Activated T-cell treated with anti-CD3 and anti-CD28 coated beads, Interleukin-2, amount 50 U/mL, for 4 hours (primary cell): Measurements from ENCODE around the gene MAD1L1. TPM values are rescaled to one million over a fixed set of nuclear protein-coding genes. Genes with fewer than 3 reads are reported as not detected.
"Not testable (repeated sequence)": the region's sequence is repeated elsewhere in the genome, so short reads cannot be mapped to it uniquely, and the experiment has no call there.

Source experiments
- ATAC-seq, 2 donors: fragments of 200-7000 bp; cut with Tn5 transposase; one replicate each; pipeline ENCODE4 v1.10.0; 2021
- DNase-seq: peaks from one replicate; pipeline ENCODE4 v3.0.0-alpha.2; 2020
- H3K27me3 Mint-ChIP-seq: one replicate; pipeline ENCODE4 v1.8.0; 2021; ENCODE audit warnings: low read depth, mixed read lengths
- H3K36me3 Mint-ChIP-seq: one replicate; pipeline ENCODE4 v1.8.0; 2022; ENCODE audit warnings: mixed read lengths; ENCODE audit not compliant: insufficient read depth
- H3K4me1 Mint-ChIP-seq: one replicate; pipeline ENCODE4 v1.8.0; 2021; ENCODE audit warnings: low read depth, mixed read lengths
- H3K4me3 Mint-ChIP-seq: one replicate; pipeline ENCODE4 v1.8.0; 2021; ENCODE audit warnings: mild to moderate bottlenecking, moderate library complexity, mixed read lengths
- H3K9me3 Mint-ChIP-seq: one replicate; pipeline ENCODE4 v1.8.0; 2021; ENCODE audit warnings: mixed read lengths
- total RNA-seq, 3 donors: library from RNA; stranded (reverse); gene quantifications; one replicate each; pipeline ENCODE4 v1.2.1, GENCODE V29; 2021

Gene MAD1L1
- total RNA-seq, 3 donors from 2014 or later: 55.8 to 59.4 (median 57.9) TPM

- H3K27me3 Mint-ChIP-seq: no peaks in the 10 kb centered on the region
- H3K4me1 Mint-ChIP-seq: peaks cover 34% of the 10 kb centered on the region
- no peaks in the 10 kb centered on the region for H3K9me3 Mint-ChIP-seq
- H3K4me3 Mint-ChIP-seq: peak overlapping the region; percentile 46
- H3K36me3 Mint-ChIP-seq: peaks cover 2% of the 10 kb centered on the region
- DNase-seq (peak; percentile 14), ATAC-seq (peak; percentile 73 to 78)
These were observed 166.4 kb downstream of the MAD1L1 start for GRCh38 chr7:2066251-2066919.

DNA sequence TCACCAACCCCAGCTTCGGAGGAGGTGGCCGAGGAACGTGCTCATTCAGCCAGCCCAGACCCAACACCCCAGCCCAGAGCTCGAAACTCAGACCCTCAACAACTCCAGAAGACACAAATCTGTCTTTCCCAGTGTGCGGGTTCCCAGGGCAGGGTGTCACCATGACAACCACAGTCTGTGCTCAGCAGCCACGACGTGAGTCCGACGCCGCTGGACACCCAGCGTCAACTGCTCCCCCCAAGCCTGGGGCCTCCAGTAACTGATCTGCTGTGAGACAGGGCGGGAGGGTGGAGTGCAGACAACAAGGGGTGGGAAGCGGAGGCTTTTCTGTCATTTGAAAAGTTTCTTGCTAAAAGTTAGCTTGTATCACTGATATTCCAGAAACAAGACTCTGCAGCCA is 167.2 kb downstream of the MAD1L1 start:
- ATAC-seq: no peak
- no peaks in the 10 kb centered on the region for H3K27me3 Mint-ChIP-seq
- H3K4me1 Mint-ChIP-seq: peaks cover 36% of the 10 kb centered on the region
- DNase-seq: no peak
- H3K9me3 Mint-ChIP-seq: no peaks in the 10 kb centered on the region
- H3K36me3 Mint-ChIP-seq: peaks cover 2% of the 10 kb centered on the region
- no peak overlapping the region for H3K4me3 Mint-ChIP-seq

DNA sequence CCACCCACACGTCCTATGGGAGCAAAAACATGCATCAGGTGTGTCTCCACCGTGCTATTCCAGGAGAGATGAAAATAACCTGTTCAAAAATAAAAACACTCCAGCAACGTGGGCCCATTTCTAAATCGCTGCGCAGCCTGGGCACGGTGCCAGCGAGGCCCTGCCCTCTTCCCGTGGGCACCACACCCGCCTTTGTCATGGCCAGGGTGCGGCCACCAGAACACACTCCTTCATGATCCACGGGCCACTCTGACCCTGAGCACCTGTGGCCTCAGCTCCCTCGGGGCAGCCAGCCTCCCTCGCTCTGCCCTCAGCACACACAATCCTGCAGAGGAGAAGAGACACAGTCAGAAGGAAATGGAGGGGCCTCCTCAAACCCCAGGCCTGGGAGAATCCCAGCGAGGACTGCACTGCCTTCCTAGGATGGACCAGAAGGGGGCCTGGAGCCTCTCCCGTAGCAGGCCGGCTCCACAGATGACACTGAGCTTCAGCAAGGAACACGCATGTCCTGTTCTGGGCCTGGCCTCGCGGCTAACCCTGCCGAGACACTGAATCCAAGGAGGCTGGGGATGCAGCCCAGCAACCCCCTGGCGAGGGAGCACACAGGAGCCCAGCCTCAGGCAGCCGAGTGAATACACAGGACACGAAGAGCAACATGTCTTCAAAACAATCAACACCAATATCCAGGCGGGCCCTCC is 169.0 kb downstream of the MAD1L1 start:
- DNase-seq: no peak
- no peaks in the 10 kb centered on the region for H3K27me3 Mint-ChIP-seq

DNA sequence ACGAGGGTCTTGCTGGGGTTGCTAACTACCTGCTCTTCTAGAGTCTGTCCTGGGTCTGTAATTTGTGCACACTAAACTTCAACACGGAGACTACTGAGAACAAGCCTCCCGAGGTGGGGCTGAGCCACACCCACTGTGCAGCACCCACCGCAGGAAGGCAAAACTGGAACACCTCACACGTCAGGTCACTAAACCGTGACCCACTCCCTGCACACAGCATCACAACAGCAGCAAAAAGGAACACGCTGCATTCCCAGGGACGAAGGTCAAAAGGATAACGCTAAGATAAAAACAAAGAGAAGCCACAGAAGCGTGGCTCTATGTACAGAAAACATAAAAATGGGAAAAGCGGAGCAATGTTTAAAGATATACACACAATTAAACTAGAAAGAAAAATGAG is 170.1 kb downstream of the MAD1L1 start:
- Mint-ChIP-seq H3K4me3 (no peak overlapping the region), H3K4me1 (peaks cover 36% of the 10 kb centered on the region), H3K9me3 (no peaks in the 10 kb centered on the region), H3K36me3 (peaks cover 7% of the 10 kb centered on the region), H3K27me3 (no peaks in the 10 kb centered on the region)
- DNase-seq (no peak), ATAC-seq (no peak)

More for the DNA sequence above, 169.0 kb downstream of the MAD1L1 start:
- Mint-ChIP-seq H3K36me3 (peaks cover 7% of the 10 kb centered on the region), H3K4me3 (no peak overlapping the region), H3K4me1 (peaks cover 36% of the 10 kb centered on the region), H3K9me3 (no peaks in the 10 kb centered on the region)
- no peak for ATAC-seq

DNA sequence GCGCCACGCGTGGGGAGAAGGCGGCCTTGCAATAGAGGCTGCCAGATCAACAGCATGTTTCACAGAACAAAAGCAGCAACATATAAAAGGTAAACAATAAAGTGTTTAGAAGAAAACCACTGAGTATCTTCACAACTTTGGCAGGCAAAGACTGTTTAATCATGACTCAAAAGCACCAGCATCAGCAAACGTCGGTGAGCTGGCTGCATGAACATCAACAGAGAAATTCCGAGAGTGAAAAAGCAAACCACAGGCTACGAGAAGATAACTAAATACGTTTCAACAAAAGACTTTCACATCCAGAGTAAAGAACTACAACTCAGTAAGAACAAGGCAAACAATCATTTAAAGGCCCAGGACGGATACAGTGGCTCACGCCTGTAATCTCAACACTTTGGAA is 172.0 kb downstream of the MAD1L1 start:
- ATAC-seq: no peak
- Mint-ChIP-seq H3K4me3 (no peak overlapping the region), H3K27me3 (no peaks in the 10 kb centered on the region), H3K36me3 (peaks cover 7% of the 10 kb centered on the region), H3K9me3 (no peaks in the 10 kb centered on the region), H3K4me1 (peaks cover 26% of the 10 kb centered on the region)
- DNase-seq: no peak

DNA sequence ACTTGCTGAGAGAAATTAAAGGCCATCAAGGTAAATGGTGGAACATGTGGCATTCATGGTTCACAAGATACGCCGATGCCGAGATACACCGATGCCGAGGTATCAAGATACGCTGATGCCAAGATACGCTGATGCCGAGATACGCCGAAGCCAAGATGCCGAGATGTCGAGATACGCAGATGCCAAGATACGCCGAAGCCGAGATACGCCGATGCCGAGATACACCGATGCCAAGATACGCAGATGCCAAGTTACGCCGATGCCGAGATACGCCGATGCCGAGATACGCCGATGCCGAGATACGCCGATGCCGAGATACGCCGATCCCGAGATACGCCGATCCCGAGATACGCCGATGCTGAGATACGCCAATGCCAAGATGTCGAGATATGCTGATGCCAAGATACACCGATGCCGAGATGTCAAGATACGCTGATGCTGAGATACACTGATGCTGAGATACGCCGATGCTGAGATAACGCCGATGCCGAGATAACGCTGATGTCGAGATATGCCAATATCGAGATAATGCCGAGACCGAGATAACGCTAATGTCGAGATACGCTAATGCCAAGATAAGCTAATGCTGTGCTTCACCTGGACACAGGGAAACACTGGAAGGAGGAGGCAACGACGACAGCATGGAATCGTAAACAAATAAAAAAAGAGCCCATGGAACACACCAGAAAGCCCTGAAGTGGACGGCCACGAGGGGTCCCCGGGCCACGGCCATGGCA is 172.6 kb downstream of the MAD1L1 start:
- H3K27me3 Mint-ChIP-seq: no peaks in the 10 kb centered on the region
- ATAC-seq (no peak), DNase-seq (no peak)
- no peak overlapping the region for H3K4me3 Mint-ChIP-seq
- peaks cover 20% of the 10 kb centered on the region for H3K4me1 Mint-ChIP-seq
- H3K36me3 Mint-ChIP-seq: peaks cover 7% of the 10 kb centered on the region
- H3K9me3 Mint-ChIP-seq: no peaks in the 10 kb centered on the region

- not testable (repeated sequence) for H3K27me3 Mint-ChIP-seq, H3K4me3 Mint-ChIP-seq, H3K9me3 Mint-ChIP-seq, ATAC-seq, DNase-seq
- Mint-ChIP-seq H3K36me3 (peaks cover 14% of the 10 kb centered on the region), H3K4me1 (peaks cover 11% of the 10 kb centered on the region)
These were observed 174.5 kb downstream of the MAD1L1 start for GRCh38 chr7:2058246-2058645.

DNA sequence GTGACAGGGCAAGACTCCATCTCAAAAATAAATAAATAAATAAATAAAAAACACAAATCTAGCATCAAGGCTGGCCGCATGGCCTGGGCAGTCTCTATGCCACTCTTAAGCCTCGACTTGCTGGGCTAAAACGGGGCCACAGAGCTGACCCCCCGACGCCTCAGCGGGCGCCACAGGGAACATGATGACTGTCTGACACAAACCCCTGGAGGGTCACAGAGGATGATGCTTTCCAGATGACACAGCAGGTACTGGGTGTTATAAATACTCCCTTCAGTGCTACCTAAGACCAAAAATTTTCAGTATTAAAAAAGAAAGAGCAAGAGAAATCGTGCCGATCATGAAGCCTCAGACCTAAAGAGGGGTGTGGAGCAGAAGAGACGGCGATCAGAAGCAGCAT is 176.8 kb downstream of the MAD1L1 start:
- no peak for ATAC-seq
- H3K36me3 Mint-ChIP-seq: peaks cover 13% of the 10 kb centered on the region
- no peak for DNase-seq
- H3K9me3 Mint-ChIP-seq: no peaks in the 10 kb centered on the region
- no peak overlapping the region for H3K4me3 Mint-ChIP-seq
- no peaks in the 10 kb centered on the region for H3K27me3 Mint-ChIP-seq
- H3K4me1 Mint-ChIP-seq: peaks cover 2% of the 10 kb centered on the region

DNA sequence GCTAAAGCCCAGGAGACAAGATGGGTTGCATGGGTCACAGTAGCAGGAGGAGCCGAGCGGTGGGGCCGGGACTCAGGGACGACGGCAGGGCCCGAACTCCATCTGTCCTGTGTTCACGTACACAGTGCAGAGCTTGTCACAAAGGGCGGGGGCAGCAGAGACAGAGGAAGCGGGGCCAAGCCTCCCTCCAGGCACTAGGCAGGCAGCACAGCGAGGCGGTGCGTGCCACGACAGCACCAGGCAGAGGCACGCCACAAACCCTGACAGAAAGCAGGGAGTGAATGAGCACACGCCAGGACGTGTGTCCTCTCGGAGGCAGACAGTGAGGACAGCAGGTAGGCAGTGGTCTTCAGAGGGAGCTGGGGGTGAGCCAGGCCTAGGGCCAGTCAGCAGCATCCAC is 177.8 kb downstream of the MAD1L1 start:
- peaks cover 3% of the 10 kb centered on the region for H3K4me1 Mint-ChIP-seq
- ATAC-seq: no peak
- no peak overlapping the region for H3K4me3 Mint-ChIP-seq
- peaks cover 9% of the 10 kb centered on the region for H3K36me3 Mint-ChIP-seq
- no peaks in the 10 kb centered on the region for H3K9me3 Mint-ChIP-seq
- no peak for DNase-seq
- no peaks in the 10 kb centered on the region for H3K27me3 Mint-ChIP-seq

DNA sequence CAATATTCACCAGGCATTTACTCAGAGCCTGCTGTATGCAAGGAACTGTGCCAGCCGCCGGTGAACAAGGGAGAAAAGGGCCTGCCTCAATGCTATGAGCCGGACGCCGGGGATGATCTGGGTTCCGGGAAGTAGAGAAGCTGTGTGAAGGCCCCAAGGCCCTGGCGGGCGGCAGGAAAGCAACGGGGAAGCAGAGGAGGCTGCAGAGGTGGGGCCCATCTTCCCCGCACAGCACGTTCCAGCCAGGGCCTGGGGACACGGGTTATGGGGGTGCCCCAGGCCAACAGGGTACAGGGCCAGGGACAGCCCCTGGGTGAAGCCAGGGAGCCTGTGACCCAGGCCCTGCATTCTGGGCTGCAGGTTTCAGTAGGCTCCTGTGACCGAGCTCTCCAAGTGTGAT is 179.3 kb downstream of the MAD1L1 start:
- ATAC-seq: no peak
- Mint-ChIP-seq H3K4me3 (no peak overlapping the region), H3K4me1 (peaks cover 3% of the 10 kb centered on the region), H3K27me3 (no peaks in the 10 kb centered on the region), H3K9me3 (no peaks in the 10 kb centered on the region), H3K36me3 (peaks cover 7% of the 10 kb centered on the region)
- no peak for DNase-seq

GRCh38 chr7:2052657-2053048 is 180.1 kb downstream of the MAD1L1 start:
- Mint-ChIP-seq H3K9me3 (no peaks in the 10 kb centered on the region), H3K4me3 (no peak overlapping the region), H3K36me3 (peaks cover 7% of the 10 kb centered on the region), H3K4me1 (peaks cover 3% of the 10 kb centered on the region), H3K27me3 (no peaks in the 10 kb centered on the region)
- no peak for DNase-seq
- no peak for ATAC-seq

DNA sequence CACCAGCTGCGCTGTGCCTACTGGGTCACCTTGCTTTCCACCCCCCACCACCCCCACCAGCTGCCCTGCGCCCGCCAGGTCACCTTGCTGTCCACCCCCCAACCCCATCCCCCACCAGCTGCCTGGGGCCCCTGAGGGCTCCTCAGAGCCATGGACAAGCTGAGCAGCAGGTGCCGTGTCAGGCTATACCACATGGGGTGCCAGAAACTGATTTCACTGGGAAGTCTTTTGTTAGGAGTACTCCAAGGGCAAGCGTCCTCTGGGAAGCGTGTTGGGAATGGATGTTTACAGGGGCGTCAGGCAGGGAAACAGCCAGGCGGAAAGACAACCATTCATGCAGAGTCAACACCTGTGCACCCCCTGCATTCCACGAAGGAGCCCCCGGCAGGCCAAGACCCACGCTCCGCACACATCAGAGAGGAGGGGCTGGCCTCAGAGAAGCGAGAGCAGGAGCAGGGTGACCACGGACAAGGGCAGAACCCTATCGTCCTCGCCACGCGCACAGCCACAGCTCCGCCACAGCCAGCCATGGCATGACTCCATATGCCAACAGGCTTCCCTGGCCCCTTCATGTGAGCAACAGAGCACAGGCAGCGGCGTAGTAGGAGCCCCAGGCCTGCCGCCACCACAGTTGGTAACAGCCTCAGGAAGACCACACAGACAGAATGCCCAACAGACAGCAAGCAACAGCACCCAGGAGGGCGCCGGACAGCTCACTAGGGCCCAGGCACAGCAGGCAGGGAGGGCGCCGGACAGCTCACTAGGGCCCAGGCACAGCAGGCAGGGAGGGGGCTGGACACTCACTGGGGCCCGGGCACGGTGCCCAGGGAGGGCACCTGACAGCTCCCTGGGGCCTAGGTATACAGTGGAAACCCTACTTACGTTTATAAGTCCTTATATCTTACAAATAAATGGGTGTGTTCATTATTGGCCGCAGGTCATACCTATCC is 180.8 kb downstream of the MAD1L1 start:
- peaks cover 7% of the 10 kb centered on the region for H3K36me3 Mint-ChIP-seq
- no peaks in the 10 kb centered on the region for H3K27me3 Mint-ChIP-seq
- no peak overlapping the region for H3K4me3 Mint-ChIP-seq
- H3K4me1 Mint-ChIP-seq: peaks cover 3% of the 10 kb centered on the region
- ATAC-seq (no peak), DNase-seq (no peak)
- H3K9me3 Mint-ChIP-seq: no peaks in the 10 kb centered on the region

DNA sequence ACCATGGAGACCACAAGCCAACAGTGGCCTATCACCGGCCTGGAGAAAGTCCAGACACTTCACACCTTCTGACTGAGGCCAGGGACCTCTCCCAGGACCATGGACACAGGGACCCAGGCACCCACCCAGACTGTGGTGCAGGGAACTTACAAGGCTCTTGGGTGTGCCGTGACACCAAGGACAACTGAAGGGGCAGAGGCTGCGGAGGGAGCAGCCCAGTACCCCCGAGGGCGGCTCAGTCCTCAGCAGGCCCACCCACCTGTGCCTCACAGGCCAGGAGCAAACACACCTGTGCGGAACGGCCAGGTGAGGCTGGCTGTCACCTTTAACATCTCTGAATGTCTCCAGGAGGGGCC is 182.3 kb downstream of the MAD1L1 start:
- DNase-seq (no peak), ATAC-seq (no peak)
- Mint-ChIP-seq H3K4me3 (no peak overlapping the region), H3K36me3 (peaks cover 7% of the 10 kb centered on the region), H3K27me3 (no peaks in the 10 kb centered on the region), H3K4me1 (peaks cover 3% of the 10 kb centered on the region), H3K9me3 (no peaks in the 10 kb centered on the region)
